Fibroblast of lung (primary cell): Measurements from ENCODE around the gene CISH.

Source experiments
- EZH2 ChIP-seq: IDR thresholded peaks from 2 replicates; pipeline ENCODE4 v1.5.1; 2012; ENCODE audit warnings: low read length, control low read depth, mild to moderate bottlenecking; ENCODE audit errors: missing control alignments
- TF ChIP-seq, protein P1 (sequence below), 2 donors: IDR thresholded peaks in 1 of 2; conservative IDR thresholded peaks in 1 of 2; 1 replicate in 1 of 2; 2 replicates in 1 of 2; pipeline ENCODE4 v1.5.1; 2011 to 2012; ENCODE audit warnings: low read length in 2 of 2, control low read depth in 1 of 2, inconsistent platforms in 1 of 2, low read depth in 1 of 2, mild to moderate bottlenecking in 1 of 2

DNA sequence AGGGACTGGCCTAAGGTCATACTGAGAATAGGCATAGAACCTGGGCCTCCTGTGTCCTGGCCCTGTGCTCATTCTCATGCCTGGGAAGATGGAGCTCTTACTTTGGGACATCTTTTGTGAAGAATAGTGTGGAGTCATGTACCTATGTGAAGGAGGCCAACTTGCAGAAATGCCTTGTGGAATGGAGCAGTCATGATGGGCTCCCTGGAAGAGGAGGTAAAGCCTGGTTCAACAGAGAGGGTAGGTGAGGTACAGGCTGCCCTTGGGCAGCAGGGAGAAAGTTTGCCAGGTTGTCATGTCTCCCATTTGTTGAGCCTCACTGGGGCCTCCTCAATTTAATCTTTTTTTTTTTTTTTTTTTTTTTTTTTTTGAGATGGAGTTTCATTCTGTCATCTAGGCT lies 23.5 kb upstream of the CISH start:
- TF ChIP-seq, protein P1, sequence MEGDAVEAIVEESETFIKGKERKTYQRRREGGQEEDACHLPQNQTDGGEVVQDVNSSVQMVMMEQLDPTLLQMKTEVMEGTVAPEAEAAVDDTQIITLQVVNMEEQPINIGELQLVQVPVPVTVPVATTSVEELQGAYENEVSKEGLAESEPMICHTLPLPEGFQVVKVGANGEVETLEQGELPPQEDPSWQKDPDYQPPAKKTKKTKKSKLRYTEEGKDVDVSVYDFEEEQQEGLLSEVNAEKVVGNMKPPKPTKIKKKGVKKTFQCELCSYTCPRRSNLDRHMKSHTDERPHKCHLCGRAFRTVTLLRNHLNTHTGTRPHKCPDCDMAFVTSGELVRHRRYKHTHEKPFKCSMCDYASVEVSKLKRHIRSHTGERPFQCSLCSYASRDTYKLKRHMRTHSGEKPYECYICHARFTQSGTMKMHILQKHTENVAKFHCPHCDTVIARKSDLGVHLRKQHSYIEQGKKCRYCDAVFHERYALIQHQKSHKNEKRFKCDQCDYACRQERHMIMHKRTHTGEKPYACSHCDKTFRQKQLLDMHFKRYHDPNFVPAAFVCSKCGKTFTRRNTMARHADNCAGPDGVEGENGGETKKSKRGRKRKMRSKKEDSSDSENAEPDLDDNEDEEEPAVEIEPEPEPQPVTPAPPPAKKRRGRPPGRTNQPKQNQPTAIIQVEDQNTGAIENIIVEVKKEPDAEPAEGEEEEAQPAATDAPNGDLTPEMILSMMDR (conservative IDR thresholded peaks at IDR 0.05 in 1 of 2, IDR thresholded peaks at IDR 0.05 in 1 of 2; ENCODE audit: low read depth in 1 of 2, low read length in 2 of 2) = no peak
- TF ChIP-seq EZH2 = no peak
